ENCODE data around the gene TCERG1L.
"Not testable (repeated sequence)": the region's sequence is repeated elsewhere in the genome, so short reads cannot be mapped to it uniquely, and the experiment has no call there.

TCERG1L gene

DNA sequence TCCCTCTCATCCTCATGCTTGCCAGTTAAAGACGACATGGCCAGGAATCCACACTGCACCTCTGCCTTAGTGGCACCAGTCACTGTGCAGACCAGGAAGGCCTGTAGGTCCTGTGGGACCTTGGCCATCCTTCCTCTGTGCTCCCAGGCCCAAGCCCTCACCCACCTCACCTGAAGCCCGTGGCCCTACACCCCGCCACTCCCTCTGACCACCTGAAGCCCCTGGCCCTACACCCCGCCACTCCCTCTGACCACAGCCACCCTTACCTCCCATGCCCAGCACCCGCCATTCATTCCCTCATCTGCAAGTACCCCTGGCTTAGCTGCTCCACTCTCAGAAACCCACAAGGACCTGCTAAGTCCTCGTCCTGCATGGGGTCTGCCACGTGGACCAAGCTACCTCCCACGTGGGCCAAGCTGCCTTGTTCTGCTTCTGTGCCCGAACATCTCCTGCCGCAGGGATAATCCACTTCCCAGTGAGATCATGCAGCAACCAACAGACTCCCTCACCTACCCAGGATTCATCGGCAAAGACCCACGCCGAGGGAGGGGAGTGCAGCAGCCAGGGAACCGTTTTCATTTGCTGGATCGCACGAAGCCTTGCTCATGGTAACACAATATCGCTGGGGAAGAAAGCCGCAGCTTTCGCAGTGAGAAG is 151.2 kb downstream of the TCERG1L start:
- no peak for FAIRE-seq

GRCh38 chr10:131159771-131160170 is 151.8 kb downstream of the TCERG1L start:
- FAIRE-seq = no peak

- FAIRE-seq = no peak
Observed at GRCh38 chr10:131158695-131159094, 152.8 kb downstream of the TCERG1L start.

GRCh38 chr10:131157899-131158298 is 153.6 kb downstream of the TCERG1L start:
- FAIRE-seq = no peak

DNA sequence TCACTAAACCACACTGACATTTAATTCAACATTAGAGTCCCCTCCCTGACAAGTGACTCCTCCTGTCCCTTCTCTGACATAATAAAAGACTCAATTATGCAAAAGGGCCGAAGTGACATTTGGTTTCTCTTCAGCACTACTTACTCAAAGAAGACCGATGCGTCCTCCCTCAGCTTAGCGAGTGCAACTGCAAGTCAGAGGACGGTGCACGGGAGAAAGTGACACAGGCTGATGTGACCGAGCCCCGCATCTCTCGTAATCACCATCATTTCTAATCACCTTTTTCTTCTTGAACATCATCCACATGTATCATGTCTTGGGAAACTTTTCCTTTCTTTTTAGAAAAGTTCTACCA is 155.7 kb downstream of the TCERG1L start:
- no peak for FAIRE-seq

DNA sequence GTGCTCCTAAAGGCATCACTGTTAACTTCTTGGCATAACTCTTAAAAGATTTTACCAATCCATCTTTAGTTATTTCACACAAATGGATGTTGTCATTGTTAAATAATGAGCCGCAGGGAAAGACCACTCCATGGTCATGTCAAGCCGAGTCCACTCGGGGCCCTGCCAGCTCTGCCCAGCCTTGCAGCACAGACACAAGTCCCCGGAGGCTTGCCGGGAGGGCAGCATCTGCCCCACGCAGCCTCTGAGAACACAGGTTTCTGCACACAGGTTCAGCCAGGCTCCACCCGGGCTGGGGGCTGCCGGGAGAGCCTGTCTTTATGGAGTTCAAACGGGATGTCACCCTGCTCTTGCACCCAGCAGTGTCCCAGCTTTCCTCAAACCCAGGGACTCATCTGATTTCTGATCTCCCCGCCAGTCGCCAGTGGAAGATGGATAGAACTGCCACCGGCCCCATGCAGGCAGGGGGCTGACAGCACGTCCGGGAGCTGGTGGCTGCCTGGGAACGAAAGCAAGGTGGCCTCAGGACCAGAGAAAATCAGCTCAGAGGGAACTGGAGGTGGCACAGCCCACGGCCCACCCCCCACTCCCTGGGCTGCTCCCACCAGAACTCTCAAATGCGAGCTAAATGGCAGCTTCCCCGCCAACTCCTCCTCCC is 156.2 kb downstream of the TCERG1L start:
- FAIRE-seq = no peak

GRCh38 chr10:131154306-131155025 is 157.1 kb downstream of the TCERG1L start:
- FAIRE-seq = no peak

- not testable (repeated sequence) for FAIRE-seq
Observed at GRCh38 chr10:131152456-131152855, 159.1 kb downstream of the TCERG1L start.

GRCh38 chr10:131150126-131150525 is 161.4 kb downstream of the TCERG1L start:
- no peak for FAIRE-seq

- FAIRE-seq = no peak
Observed at GRCh38 chr10:131149586-131149985, 161.9 kb downstream of the TCERG1L start.

- no peak for FAIRE-seq
Observed at GRCh38 chr10:131149111-131149510, 162.4 kb downstream of the TCERG1L start.

GRCh38 chr10:131148270-131148669 is 163.3 kb downstream of the TCERG1L start:
- no peak for FAIRE-seq

- no peak for FAIRE-seq
Observed at GRCh38 chr10:131147301-131147975, 164.1 kb downstream of the TCERG1L start.

DNA sequence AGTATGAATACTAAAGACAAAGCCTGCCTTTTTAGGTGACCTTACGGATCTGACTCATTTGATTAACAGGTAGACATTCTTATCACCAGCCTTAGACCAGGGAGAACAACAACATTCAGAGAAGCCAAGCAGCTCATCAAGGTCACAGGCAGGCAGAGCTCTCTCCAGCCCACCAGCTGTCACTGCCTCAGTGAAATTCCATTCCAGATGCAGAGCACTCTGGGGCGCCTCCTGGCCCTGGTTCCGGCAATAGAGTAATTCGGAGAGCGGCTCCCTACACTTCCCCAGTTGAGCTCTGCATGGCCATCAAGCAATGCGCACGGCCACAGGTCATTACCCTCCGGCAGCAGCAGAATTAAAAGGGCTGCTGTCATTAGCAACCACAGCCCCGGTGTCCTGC is 164.7 kb downstream of the TCERG1L start:
- FAIRE-seq = no peak

DNA sequence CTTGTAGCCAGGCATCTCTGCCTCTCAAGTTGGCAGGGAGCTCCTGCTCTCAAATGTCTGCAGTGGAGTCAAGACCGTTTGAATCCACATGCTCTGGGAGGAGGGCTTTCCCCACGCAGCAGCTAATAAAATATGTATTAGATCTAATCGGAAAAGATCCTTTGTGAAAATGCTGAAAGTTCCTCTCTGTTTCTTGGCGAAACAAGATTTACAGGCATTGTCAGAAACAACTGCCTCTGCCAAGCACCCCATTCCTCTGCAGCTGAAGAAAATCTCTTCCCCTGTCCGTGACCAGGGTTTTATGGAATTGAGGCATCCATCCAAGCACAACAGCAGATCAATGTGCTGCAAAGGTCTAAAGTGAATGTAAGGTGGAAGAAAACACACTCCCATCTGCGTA is 165.8 kb downstream of the TCERG1L start:
- no peak for FAIRE-seq

DNA sequence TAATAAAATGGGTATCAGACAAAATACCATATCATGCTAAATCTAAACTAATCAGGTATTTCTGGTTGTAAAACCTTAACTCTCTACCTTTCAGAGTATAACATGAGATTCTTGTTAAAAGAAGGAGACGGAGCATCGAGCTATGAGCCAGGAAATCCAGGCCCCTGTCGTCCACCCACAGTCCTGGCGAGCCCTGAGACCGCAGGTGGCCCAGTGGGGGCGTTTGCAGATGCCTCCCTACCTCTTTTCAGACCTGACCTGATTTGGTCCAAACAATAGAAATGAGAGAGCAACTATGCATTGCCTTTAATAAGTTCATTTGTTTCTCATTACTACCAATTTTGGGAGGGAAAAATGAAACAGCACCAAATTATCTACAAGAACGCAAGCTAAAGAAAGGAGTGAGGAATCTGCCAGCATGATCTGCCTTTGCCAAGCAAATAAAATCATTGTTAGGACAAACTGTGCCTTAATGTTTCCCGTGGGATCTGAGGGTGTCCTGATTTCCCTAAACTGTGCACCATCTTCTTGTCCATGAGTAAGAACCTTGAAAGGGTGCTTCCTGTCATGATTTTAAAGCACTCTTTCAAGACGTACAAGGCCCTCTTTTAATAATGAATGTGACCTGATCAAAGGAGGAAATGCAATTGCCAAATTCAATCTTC is 166.7 kb downstream of the TCERG1L start:
- FAIRE-seq = no peak

DNA sequence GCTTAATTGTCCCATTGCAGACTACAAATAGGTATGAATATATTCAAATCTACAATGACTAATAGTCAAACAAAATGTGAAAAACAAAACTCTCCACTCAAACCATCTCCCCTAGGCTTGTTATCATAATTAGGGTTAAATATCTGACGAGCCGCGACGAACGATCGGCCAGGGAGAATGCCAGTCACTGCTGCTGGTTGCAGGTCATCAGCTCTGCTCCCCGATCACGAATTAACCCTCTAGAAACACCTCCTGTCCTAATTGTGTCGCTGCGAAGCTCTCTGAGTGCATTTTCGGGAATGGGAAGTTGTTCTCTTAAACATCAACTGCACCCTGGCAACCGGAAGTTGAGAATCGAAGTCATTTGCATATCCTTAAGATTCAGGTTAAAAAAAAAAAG is 167.3 kb downstream of the TCERG1L start:
- no peak for FAIRE-seq

DNA sequence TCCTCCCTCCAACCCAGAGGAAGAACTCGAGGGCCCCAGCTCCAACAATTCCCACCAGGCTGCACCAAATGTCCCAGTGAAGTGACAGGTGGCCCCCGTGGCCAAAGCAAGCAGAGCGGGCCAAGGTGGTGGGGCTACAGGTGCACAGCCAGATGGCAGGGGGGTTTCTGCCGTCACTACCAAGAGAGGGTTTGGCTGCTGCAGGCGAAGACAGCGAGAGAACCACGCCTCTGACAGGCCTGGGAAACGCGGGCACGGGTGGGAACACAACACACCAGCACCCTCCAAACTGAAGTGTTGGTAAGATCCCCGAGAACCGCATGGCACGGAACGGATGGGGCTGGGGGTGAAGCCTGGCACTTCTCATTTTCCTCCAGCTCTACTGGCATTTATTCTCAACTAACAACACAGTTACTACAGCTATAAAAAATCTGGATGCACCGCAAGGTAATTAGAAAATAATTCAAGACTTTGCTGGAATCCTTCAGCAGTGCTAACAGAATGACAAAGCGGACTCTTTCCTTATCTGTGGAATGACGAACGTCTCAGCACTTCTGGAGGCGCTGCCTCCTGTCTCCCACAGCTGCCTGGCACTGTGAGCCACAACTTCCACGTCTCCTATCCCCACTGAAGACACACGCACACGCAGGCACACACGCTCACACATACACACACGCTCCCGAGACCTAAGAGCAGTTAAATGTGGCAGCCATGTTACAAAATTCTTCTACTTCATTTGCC is 167.9 kb downstream of the TCERG1L start:
- no peak for FAIRE-seq

- FAIRE-seq = no peak
Observed at GRCh38 chr10:131142517-131143380, 168.8 kb downstream of the TCERG1L start.

GRCh38 chr10:131141645-131142516 is 169.6 kb downstream of the TCERG1L start:
- FAIRE-seq = no peak
